Measurements from ENCODE around the gene METTL27. TPM values are rescaled to one million over a fixed set of nuclear protein-coding genes. Genes with fewer than 3 reads are reported as not detected.
"Not testable (repeated sequence)": the region's sequence is repeated elsewhere in the genome, so short reads cannot be mapped to it uniquely, and the experiment has no call there.

The METTL27 gene
- total RNA-seq, 4 donors from 2014 or later, result 0.36 to 1.5 (median 0.53) TPM

DNA sequence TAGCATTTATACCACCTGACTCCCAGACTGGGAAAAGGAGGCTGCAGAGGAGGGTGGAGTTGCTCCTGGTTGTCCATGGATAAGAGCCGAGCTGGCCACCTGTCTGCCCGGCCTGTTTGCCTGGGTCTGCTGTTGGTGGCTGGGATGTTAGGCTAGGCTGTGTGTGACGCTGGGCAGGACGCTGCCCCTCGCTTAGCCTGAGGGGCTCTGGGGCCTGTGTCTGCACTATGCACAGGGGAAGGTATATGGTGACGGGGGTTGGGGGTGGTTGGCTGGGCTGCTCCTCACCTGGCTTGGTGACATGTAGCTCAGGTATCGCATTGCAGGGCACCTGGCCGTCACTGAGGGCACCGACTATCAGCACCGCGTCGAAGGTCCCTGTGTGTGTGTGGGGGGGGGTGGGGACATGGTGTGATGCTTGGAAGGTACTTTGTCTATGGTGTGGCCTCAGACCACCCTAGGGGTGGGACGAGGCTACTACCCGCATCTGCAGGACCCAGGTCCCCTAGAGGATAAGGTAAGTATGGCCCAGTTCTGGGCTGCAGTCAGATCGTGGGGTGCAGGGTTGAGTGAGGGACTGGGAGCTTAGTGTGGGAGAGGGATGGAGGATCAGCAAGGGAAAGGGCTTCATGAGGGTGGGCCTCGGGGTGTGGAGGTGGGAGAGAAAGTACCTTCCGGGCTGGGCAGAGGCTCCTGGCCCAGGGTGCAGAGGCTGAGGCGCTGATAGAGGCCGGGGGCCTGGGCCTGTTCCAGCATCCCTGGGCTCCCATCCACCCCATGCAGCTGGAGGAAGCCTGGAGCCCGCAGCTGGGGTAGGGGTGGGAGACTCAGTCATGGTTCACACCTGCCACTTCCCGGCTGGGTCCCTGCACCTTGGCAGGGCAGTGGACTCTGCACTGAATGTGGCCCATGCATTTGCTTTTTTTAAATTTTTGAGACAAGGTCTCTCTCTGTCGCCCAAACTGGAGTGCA is 2.3 kb downstream of the METTL27 start:
- TF ChIP-seq, protein P1, sequence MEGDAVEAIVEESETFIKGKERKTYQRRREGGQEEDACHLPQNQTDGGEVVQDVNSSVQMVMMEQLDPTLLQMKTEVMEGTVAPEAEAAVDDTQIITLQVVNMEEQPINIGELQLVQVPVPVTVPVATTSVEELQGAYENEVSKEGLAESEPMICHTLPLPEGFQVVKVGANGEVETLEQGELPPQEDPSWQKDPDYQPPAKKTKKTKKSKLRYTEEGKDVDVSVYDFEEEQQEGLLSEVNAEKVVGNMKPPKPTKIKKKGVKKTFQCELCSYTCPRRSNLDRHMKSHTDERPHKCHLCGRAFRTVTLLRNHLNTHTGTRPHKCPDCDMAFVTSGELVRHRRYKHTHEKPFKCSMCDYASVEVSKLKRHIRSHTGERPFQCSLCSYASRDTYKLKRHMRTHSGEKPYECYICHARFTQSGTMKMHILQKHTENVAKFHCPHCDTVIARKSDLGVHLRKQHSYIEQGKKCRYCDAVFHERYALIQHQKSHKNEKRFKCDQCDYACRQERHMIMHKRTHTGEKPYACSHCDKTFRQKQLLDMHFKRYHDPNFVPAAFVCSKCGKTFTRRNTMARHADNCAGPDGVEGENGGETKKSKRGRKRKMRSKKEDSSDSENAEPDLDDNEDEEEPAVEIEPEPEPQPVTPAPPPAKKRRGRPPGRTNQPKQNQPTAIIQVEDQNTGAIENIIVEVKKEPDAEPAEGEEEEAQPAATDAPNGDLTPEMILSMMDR (IDR thresholded peaks at IDR 0.05 in 4 of 5, conservative IDR thresholded peaks at IDR 0.05 in 1 of 5), result no peak
- in situ Hi-C loops (cut with MboI; ENCODE audit: low sequenced_read_pairs in 4 of 4), result no loop called here
- intact Hi-C loops (cut with DNase I; ENCODE audit: low total_unique reads), result loop anchor here (5.0 to 10.0 kb wide), 2 partner anchors 103 to 215 kb away; partner anchors contain the start of genes ABHD11 and MLXIPL
- Histone ChIP-seq H3K9me3 (no peaks in the 10 kb centered on the region), H3K27me3 (no peaks in the 10 kb centered on the region), H3K4me1 (peaks cover 6 to 7% of the 10 kb centered on the region in 2 donors), H3K36me3 (no peaks in the 10 kb centered on the region), H3K27ac (no peak overlapping the region), H3K4me3 (no peak overlapping the region)
- ATAC-seq (no peak), DNase-seq (no peak)

DNA sequence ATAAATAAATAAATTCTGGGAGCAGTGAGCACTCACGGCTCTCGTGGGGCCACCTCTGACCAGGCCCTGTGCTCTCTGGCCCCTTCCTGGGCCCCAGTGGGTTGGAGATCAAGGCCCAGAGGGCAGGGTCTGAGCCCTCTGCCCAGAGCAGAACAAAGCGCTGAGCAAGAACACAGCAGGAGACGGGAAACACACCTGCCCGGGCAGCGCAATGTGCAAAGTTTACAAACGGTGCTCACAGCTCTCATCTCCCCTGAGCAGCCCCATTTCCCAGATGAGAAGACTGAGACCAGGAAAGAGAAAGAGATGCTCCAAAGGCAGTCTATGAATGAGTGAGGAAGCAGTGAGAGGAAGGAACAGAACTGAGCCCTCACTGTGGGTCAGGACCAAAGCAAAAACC is 3.0 kb downstream of the METTL27 start:
- in situ Hi-C loops (cut with MboI; ENCODE audit: low sequenced_read_pairs in 4 of 4) (no loop called here), intact Hi-C loops (cut with DNase I; ENCODE audit: low total_unique reads) (no loop called here)
- TF ChIP-seq, protein P1 (IDR thresholded peaks at IDR 0.05 in 4 of 5, conservative IDR thresholded peaks at IDR 0.05 in 1 of 5), result no peak
- TF ChIP-seq POLR2A (IDR thresholded peaks at IDR 0.05), result no peak
- DNase-seq (no peak), ATAC-seq (no peak)
- Histone ChIP-seq H3K36me3 (no peaks in the 10 kb centered on the region), H3K27me3 (no peaks in the 10 kb centered on the region), H3K4me3 (no peak overlapping the region), H3K4me1 (peaks cover 6 to 7% of the 10 kb centered on the region in 2 donors), H3K27ac (no peak overlapping the region), H3K9me3 (no peaks in the 10 kb centered on the region)

DNA sequence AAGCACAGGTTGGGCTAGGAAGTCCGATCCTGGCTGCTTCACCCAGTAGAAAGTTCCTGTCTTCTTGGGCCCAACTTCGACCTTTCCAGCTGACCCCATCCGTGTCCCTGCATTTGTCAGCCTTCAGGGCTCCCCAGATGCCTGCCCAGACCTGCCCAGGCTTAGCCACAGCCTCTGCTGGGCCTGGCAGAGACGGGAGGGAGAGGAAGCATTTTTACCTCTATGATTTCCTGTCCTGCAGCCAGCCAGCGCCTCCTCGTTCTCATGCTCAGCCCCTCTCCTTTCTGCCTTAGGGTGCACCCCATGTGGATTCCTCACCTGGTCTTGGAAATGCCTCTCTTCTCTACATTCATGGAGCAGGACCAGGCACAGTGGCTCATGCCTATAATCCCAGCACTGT is 3.7 kb downstream of the METTL27 start:
- Histone ChIP-seq H3K4me3 (no peak overlapping the region), H3K9me3 (no peaks in the 10 kb centered on the region), H3K27me3 (no peaks in the 10 kb centered on the region), H3K36me3 (no peaks in the 10 kb centered on the region), H3K27ac (no peak overlapping the region), H3K4me1 (peaks cover 6 to 7% of the 10 kb centered on the region in 2 donors)
- TF ChIP-seq, protein P1 (IDR thresholded peaks at IDR 0.05 in 4 of 5, conservative IDR thresholded peaks at IDR 0.05 in 1 of 5), result no peak
- no peak for TF ChIP-seq POLR2A (IDR thresholded peaks at IDR 0.05)
- DNase-seq (no peak), ATAC-seq (no peak)
- intact Hi-C loops (cut with DNase I; ENCODE audit: low total_unique reads) (no loop called here), in situ Hi-C loops (cut with MboI; ENCODE audit: low sequenced_read_pairs in 4 of 4) (no loop called here)

DNA sequence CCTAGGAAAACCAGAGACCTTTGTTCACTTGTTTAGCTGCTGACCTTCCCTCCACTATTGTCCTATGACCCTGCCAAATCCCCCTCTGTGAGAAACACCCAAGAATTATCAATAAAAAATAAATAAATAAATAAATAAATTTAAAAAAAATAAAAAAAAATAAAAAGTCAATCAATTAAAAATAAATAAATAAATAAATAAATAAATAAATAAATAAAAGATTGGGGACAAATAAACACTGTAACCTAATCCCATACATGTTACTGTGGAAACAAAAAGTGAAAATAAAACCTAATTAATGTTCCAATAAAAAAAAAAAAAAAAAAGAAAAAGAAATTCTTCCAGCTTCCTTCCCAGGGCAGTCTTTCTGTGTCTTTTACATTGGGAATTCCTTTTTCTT is 5.1 kb downstream of the METTL27 start:
- H3K27me3 ChIP-seq; H3K36me3 ChIP-seq; intact Hi-C loops (cut with DNase I; ENCODE audit: low total_unique reads); H3K4me1 ChIP-seq; ATAC-seq; H3K9me3 ChIP-seq; H3K4me3 ChIP-seq; DNase-seq; in situ Hi-C loops (cut with MboI; ENCODE audit: low sequenced_read_pairs in 4 of 4); H3K27ac ChIP-seq: not testable (repeated sequence)

DNA sequence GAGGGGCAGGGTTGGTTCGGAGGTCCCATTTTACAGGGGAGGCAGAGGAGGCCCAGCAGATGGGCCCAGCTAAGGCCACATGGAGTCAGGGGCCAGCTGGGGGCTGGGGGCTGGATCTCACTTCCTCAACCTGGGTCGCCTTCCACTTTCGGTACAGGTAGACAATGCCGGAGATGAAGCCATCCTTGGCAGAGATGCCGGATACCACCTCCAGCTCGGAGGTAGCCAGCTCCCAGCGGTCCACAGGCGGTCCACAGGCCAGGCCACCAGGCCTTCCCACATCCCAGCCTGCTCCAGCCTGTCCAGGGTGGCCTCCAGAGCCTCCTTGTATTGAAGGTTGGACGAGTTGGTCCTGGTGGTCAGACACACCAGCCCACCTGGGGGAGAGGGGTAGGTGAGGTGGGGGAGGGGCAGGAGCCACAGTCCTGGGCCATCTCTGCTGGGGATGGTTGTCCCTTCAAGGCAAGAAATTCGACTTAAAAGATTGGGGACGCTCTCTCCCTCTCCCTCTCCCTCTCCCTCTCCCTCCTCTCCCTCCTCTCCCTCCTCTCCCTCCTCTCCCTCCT is 7.6 kb downstream of the METTL27 start:
- DNase-seq (no peak), ATAC-seq (no peak)
- TF ChIP-seq, protein P1 (IDR thresholded peaks at IDR 0.05 in 4 of 5, conservative IDR thresholded peaks at IDR 0.05 in 1 of 5), result no peak
- TF ChIP-seq POLR2A (IDR thresholded peaks at IDR 0.05), result no peak
- intact Hi-C loops (cut with DNase I; ENCODE audit: low total_unique reads) (no loop called here), in situ Hi-C loops (cut with MboI; ENCODE audit: low sequenced_read_pairs in 4 of 4) (no loop called here)
- Histone ChIP-seq H3K36me3 (no peaks in the 10 kb centered on the region), H3K27me3 (no peaks in the 10 kb centered on the region), H3K4me3 (no peak overlapping the region), H3K9me3 (no peaks in the 10 kb centered on the region), H3K27ac (no peak overlapping the region), H3K4me1 (no peaks in the 10 kb centered on the region)
